ENCODE data around the gene PLA2G15. TPM values are rescaled to one million over a fixed set of nuclear protein-coding genes. Genes with fewer than 3 reads are reported as not detected.
A peak's percentile ranks its signal among the peaks of the same experiment; 100 is the strongest.

PLA2G15 gene
- total RNA-seq, 1 donor from 2014 or later = 30.4 TPM

- Histone ChIP-seq H3K4me3 (peak overlapping the region; percentile 92), H3K36me3 (peaks cover 39% of the 10 kb centered on the region), H3K27me3 (no peaks in the 10 kb centered on the region), H3K9me3 (no peaks in the 10 kb centered on the region), H3K27ac (peak overlapping the region; percentile 82), H3K4me1 (peaks cover 25% of the 10 kb centered on the region)
- intact Hi-C loops (cut with DNase I) = no loop called here
- no peak for TF ChIP-seq CTCF (IDR thresholded peaks at IDR 0.05)
- DNase-seq (no peak), ATAC-seq (peak; percentile 63)
Measured at GRCh38 chr16:68310437-68310773, 65.2 kb downstream of the PLA2G15 start.

Small RNA genes lying within 50 kb of the gene (microRNA-seq; reads per million reads assigned to microRNA genes)
- not detected for gene MIR6773 (ENCODE audit: borderline microRNAs expressed)

Other genes with a start within 250 kb of the PLA2G15 start
- 16.4 TPM for gene DPEP2, start 245.9 kb upstream of the PLA2G15 start, total RNA-seq
- not detected for gene DPEP2NB, start 229.5 kb upstream of the PLA2G15 start, total RNA-seq
- 9.9 TPM for gene DDX28, start 222.1 kb upstream of the PLA2G15 start, total RNA-seq
- 11.2 TPM for gene DUS2, start 222.1 kb upstream of the PLA2G15 start, total RNA-seq
- gene NFATC3, start 160.0 kb upstream of the PLA2G15 start, total RNA-seq = 74.5 TPM
- 61.0 TPM for gene ESRP2, start 9.2 kb upstream of the PLA2G15 start, total RNA-seq
- 61.9 TPM for gene SLC7A6, start 19.2 kb downstream of the PLA2G15 start, total RNA-seq
- 18.8 TPM for gene SLC7A6OS, start 65.6 kb downstream of the PLA2G15 start, total RNA-seq
- gene PRMT7, start 65.6 kb downstream of the PLA2G15 start, total RNA-seq = 30.0 TPM
- gene SMPD3, start 203.1 kb downstream of the PLA2G15 start, total RNA-seq = 5.6 TPM

Data from upper lobe of right lung (tissue), 1 donor.